Inferior parietal cortex (tissue), 1 donor: ENCODE results near the gene CAPN14.
A peak's percentile ranks its signal among the peaks of the same experiment; 100 is the strongest.

Source experiments
- DNase-seq: peaks from one replicate; pipeline ENCODE4 v3.0.0-alpha.2; 2016; ENCODE audit errors: extremely low spot score

The CAPN14 gene

GRCh38 chr2:31226266-31226665, 9.0 kb upstream of the CAPN14 start:
- no peak for DNase-seq

GRCh38 chr2:31223749-31224148, 6.4 kb upstream of the CAPN14 start:
- DNase-seq: no peak

GRCh38 chr2:31223026-31223425, 5.7 kb upstream of the CAPN14 start:
- DNase-seq: no peak

GRCh38 chr2:31222071-31222470, 4.8 kb upstream of the CAPN14 start:
- DNase-seq: no peak

- DNase-seq: no peak
Observed at GRCh38 chr2:31221544-31221943, 4.2 kb upstream of the CAPN14 start.

GRCh38 chr2:31219131-31219969, 2.0 kb upstream of the CAPN14 start:
- no peak for DNase-seq

GRCh38 chr2:31216734-31217133, 581 bp downstream of the CAPN14 start:
- DNase-seq: no peak

- no peak for DNase-seq
Observed at GRCh38 chr2:31214444-31214915, 2.8 kb downstream of the CAPN14 start.

- no peak for DNase-seq
Observed at GRCh38 chr2:31213601-31214443, 3.5 kb downstream of the CAPN14 start.

GRCh38 chr2:31212659-31213600, 4.4 kb downstream of the CAPN14 start:
- no peak for DNase-seq

- no peak for DNase-seq
Observed at GRCh38 chr2:31208240-31208639, 9.1 kb downstream of the CAPN14 start.

- no peak for DNase-seq
Observed at GRCh38 chr2:31207790-31208189, 9.5 kb downstream of the CAPN14 start.

GRCh38 chr2:31205613-31206012, 11.7 kb downstream of the CAPN14 start:
- DNase-seq: no peak

- no peak for DNase-seq
Observed at GRCh38 chr2:31205186-31205585, 12.1 kb downstream of the CAPN14 start.

GRCh38 chr2:31204783-31205182, 12.5 kb downstream of the CAPN14 start:
- DNase-seq: peak; percentile 47

- no peak for DNase-seq
Observed at GRCh38 chr2:31203916-31204315, 13.4 kb downstream of the CAPN14 start.

GRCh38 chr2:31202833-31203232, 14.5 kb downstream of the CAPN14 start:
- no peak for DNase-seq

GRCh38 chr2:31202041-31202440, 15.3 kb downstream of the CAPN14 start:
- no peak for DNase-seq

- DNase-seq: no peak
Observed at GRCh38 chr2:31200972-31201371, 16.3 kb downstream of the CAPN14 start.

- no peak for DNase-seq
Observed at GRCh38 chr2:31199206-31199605, 18.1 kb downstream of the CAPN14 start.

GRCh38 chr2:31197669-31198068, 19.6 kb downstream of the CAPN14 start:
- no peak for DNase-seq

- DNase-seq: no peak
Observed at GRCh38 chr2:31197166-31197565, 20.1 kb downstream of the CAPN14 start.
